ENCODE measurements around the gene ZEB2. TPM values are rescaled to one million over a fixed set of nuclear protein-coding genes. Genes with fewer than 3 reads are reported as not detected.
A peak's percentile ranks its signal among the peaks of the same experiment; 100 is the strongest.

ZEB2 gene
- total and polyA plus RNA-seq, 2 donors (not counting 3 experiments of a cell fraction or from before 2014, with no cell fraction given), result 17.9 to 49.6 TPM

DNA sequence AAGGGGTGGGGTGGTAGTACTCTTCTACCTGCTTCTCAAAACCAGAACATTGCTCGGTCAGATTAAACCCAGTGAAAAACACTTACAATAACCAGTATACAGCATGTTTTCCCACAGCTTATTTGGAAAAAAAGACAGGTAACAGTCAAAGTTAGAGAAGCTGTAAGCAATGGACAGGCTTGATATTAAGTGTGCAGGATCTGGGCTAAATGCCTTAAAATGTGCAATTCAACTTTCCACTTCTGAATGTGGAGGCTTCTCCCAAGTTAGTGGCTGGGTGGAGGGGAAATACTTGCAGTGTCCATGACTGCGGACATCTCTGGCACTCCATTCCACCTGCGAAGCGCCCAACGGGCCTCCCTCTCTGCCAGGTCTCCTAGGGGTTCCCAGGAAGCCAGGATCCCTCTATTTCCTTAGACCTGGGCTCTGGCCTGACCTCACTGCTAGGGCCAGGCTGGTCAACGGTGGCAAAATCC, 5.3 kb downstream of the ZEB2 start:
- peaks cover 93% of the 10 kb centered on the region for H3K79me2 ChIP-seq (ENCODE audit: control insufficient read depth, insufficient read depth, low read length)
- no peaks in the 10 kb centered on the region for H3K9me3 ChIP-seq (replicated peaks; ENCODE audit: control insufficient read depth, insufficient read depth, low read length)
- no peaks in the 10 kb centered on the region for H3K36me3 ChIP-seq (ENCODE audit: control insufficient read depth in 2 of 2, extremely low read depth in 1 of 2, insufficient read depth in 2 of 2, low read length in 2 of 2)
- peak overlapping the region; percentile 71 for H3K4me2 ChIP-seq (ENCODE audit: insufficient read depth, low read length)
- peak; percentile 47 for DNase-seq (ENCODE audit: low read depth, low spot score)
- FAIRE-seq, result no peak
- intact Hi-C loops (cut with micrococcal nuclease), result loop anchor here (1.0 to 10.0 kb wide), 8 partner anchors 55 to 1800 kb away; no protein-coding TSS in a partner anchor
- H3K9me1 ChIP-seq (replicated peaks; ENCODE audit: control insufficient read depth, extremely low read depth, insufficient read depth, low read length), result no peaks in the 10 kb centered on the region
- H2AFZ ChIP-seq (ENCODE audit: low read depth, low read length), result no peak overlapping the region
- no peaks in the 10 kb centered on the region for H3K27me3 ChIP-seq (ENCODE audit: control insufficient read depth in 2 of 2, insufficient read depth in 2 of 2, low read length in 2 of 2)
- peak overlapping the region; percentile 97 for H3K27ac ChIP-seq (ENCODE audit: insufficient read depth, low read depth, low read length)
- H4K20me1 ChIP-seq (replicated peaks; ENCODE audit: control insufficient read depth, extremely low read depth, insufficient read depth, low read length), result no peaks in the 10 kb centered on the region
- no TSS peak for BruUV-seq (replicated peaks)
- dilution Hi-C loops (cut with MboI; ENCODE audit: extremely low pct_ligation_motif_present, low sequenced_read_pairs), result loop anchor here (25.0 kb wide), 1 partner anchor 152 kb away; no protein-coding TSS in a partner anchor
- TF ChIP-seq, protein P1, sequence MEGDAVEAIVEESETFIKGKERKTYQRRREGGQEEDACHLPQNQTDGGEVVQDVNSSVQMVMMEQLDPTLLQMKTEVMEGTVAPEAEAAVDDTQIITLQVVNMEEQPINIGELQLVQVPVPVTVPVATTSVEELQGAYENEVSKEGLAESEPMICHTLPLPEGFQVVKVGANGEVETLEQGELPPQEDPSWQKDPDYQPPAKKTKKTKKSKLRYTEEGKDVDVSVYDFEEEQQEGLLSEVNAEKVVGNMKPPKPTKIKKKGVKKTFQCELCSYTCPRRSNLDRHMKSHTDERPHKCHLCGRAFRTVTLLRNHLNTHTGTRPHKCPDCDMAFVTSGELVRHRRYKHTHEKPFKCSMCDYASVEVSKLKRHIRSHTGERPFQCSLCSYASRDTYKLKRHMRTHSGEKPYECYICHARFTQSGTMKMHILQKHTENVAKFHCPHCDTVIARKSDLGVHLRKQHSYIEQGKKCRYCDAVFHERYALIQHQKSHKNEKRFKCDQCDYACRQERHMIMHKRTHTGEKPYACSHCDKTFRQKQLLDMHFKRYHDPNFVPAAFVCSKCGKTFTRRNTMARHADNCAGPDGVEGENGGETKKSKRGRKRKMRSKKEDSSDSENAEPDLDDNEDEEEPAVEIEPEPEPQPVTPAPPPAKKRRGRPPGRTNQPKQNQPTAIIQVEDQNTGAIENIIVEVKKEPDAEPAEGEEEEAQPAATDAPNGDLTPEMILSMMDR (IDR thresholded peaks at IDR 0.05; ENCODE audit: extremely low read depth in 1 of 2, insufficient read depth in 1 of 2, low read depth in 1 of 2, low read length in 2 of 2), result no peak
- TF ChIP-seq, protein P2, sequence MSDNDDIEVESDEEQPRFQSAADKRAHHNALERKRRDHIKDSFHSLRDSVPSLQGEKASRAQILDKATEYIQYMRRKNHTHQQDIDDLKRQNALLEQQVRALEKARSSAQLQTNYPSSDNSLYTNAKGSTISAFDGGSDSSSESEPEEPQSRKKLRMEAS (IDR thresholded peaks at IDR 0.05; ENCODE audit: insufficient read depth, insufficient read length), result no peak
- TF ChIP-seq FOS (IDR thresholded peaks at IDR 0.05; ENCODE audit: borderline replicate concordance, insufficient read depth, low read length) (no peak), POLR2A (IDR thresholded peaks at IDR 0.05; ENCODE audit: low read depth, low read length) (no peak), MYC (IDR thresholded peaks at IDR 0.05; ENCODE audit: low read depth, low read length) (no peak)
- peaks cover 55% of the 10 kb centered on the region for H3K4me1 ChIP-seq (ENCODE audit: control insufficient read depth, extremely low read depth, insufficient read depth, low read length)
- CTCF ChIA-PET, result interaction anchor here (0.8 to 1.8 kb wide), 2 partner anchors 182 to 1238 kb away, joined by 3 to 5 read pairs; a partner anchor contains a TSS
- POLR2A ChIA-PET, result interaction anchor here (0.6 kb wide), 1 partner anchor 9 kb away, joined by 3 read pairs; no protein-coding TSS in a partner anchor
- peak overlapping the region; percentile 99 for H3K9ac ChIP-seq (replicated peaks; ENCODE audit: extremely low read depth, insufficient read depth, low read length)
- peak overlapping the region in 2 of 3 experiments; percentile 30 to 75 for H3K4me3 ChIP-seq (replicated peaks in 1 of 3; ENCODE audit: insufficient read depth in 1 of 3, low read depth in 1 of 3, low read length in 3 of 3)

Data from endothelial cell of umbilical vein (primary cell).